HG02970 (cell line): Measurements from ENCODE around the gene NAV3.

Experiments used
- ATAC-seq: cut with Tn5 transposase; IDR thresholded peaks from one replicate; pipeline ENCODE4 v1.9.1; 2021; ENCODE audit warnings: mild to moderate bottlenecking, moderate library complexity, moderate number of reproducible peaks; ENCODE audit not compliant: unreplicated experiment, low FRiP score

The NAV3 gene

DNA sequence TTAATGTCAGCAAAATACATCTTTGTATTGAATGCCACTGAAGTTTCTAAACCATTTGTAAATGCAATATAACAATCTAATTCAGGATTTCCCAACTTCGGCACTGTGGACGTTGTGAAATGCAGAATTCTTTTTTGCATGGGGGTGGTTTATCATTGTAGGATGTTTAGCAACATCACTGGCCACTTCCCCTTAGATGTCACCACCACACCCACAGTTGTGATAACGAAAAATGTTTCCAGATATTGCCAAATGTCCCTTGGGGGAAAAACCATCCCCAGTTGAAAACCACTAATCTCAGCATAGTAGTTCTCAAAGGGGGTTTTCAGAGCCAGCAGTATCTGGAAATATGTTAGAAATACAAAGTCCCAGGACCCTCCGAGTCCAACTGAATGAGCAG is 203.3 kb downstream of the NAV3 start:
- ATAC-seq, result no peak

DNA sequence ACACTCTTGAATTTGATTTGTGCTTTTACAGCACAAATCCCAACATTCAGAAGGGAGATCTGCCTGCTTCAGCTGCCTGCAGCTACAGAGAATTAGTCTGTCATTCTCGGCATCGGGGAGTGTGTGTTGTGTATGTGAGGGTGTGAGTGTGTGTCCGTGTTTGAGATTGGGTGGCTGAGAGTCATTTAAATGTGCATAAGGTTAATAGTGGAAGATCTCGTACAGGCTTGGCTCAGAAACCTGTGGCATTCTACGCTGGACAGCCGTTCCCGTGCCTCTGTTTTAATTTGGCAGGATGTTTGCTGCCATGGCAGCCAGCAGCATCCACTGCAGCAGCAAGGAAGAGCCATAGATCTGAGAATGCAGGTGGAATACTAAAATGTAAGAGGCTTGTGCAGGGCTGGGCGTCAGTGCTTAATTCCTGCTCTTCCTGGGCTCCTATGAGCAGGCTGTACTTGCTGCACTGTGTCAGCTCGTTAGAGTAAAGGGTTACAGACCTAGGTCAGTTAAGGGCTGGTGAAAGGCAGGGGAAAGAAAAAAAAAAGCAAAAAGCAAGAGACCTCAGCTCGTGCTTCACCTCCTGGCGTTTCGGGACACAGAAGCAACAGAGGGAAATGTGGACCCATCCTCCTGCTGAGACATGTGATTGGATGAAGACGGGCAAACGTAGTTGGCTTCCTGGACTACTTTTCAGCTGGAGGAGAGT is 205.4 kb downstream of the NAV3 start:
- no peak for ATAC-seq

- ATAC-seq, result no peak
Measured at GRCh38 chr12:78036874-78037273, 206.2 kb downstream of the NAV3 start.

DNA sequence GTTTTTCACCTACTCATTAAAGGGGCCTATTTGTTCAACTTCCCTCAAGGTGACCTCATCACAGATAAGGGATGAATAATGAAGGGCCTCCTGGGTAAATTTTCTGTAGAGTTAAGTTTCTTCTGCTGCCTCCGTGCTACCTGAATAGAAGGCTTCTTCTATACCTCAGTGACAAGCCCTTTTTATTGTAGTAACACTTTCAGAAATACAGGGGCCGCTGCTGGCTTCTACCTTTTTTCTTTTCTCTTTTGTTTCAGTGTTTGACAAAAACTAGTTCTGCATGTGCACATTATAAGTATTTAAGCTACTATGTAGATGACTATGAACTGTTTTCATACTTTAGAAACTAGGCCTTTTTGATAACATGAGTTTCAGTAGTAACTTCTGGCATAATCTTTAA is 207.0 kb downstream of the NAV3 start:
- ATAC-seq, result no peak

DNA sequence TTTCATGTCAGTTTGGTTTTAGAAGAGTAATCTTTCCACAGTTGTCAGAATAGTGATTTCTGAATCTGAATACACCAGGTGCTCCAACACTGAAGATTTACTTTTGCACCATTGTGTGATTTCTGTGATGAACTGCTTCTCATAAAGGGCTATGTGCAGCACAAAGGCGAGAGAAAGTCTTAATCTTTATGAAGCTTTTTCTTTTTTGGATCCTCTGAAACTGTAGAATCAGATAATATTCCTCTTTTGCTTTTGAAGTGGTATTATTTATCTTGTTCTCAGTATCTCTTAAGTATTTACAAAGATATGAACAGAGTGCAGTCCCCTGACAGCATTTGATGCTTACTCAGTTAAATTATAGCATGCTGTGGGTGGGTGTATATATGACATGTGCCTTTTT is 207.8 kb downstream of the NAV3 start:
- ATAC-seq, result no peak

GRCh38 chr12:78038986-78039385 is 208.3 kb downstream of the NAV3 start:
- ATAC-seq, result no peak

- ATAC-seq, result no peak
Measured at GRCh38 chr12:78040111-78040510, 209.4 kb downstream of the NAV3 start.

- no peak for ATAC-seq
Measured at GRCh38 chr12:78050790-78051189, 220.1 kb downstream of the NAV3 start.

- no peak for ATAC-seq
Measured at GRCh38 chr12:78055545-78055944, 224.9 kb downstream of the NAV3 start.

GRCh38 chr12:78057075-78057474 is 226.4 kb downstream of the NAV3 start:
- no peak for ATAC-seq

DNA sequence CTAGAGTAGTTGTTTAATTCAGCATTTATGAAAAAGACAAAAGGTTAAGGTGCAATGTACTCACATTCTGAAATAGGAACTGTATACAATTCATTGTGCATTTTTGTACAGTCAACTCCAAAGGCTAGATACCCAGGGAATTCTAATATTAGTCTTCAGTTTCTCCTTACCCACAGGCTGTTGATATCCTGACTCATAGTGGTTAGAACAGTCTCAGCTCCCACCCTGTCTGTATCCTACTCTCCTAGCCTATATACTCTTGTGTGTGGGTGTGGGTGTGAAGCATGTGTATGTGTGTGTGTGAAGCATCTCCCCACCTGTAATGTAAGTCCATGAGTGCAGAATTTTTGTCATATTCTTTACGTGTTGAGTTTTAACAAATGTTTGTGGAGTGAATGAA is 229.5 kb downstream of the NAV3 start:
- ATAC-seq, result no peak

DNA sequence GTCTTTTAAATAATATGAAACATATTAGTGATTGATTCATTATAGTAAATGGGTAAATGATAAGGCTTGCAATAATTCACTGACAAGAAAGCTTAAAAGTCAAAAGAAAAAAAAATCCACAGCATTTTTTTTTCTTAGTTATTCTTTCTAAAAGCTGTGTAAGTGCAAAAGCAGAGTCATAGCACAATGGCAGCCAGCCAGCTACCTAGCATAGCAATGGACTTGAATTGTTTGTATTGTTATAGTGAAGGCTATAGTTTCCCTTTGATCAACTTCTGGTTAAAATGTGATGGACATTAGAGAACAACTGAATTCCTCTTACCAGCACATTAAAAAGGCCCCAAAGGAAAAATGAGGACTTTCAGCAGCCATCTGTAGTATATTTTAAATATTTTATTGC is 232.1 kb downstream of the NAV3 start:
- ATAC-seq, result no peak

GRCh38 chr12:78081590-78082314 is 251.1 kb downstream of the NAV3 start:
- no peak for ATAC-seq

DNA sequence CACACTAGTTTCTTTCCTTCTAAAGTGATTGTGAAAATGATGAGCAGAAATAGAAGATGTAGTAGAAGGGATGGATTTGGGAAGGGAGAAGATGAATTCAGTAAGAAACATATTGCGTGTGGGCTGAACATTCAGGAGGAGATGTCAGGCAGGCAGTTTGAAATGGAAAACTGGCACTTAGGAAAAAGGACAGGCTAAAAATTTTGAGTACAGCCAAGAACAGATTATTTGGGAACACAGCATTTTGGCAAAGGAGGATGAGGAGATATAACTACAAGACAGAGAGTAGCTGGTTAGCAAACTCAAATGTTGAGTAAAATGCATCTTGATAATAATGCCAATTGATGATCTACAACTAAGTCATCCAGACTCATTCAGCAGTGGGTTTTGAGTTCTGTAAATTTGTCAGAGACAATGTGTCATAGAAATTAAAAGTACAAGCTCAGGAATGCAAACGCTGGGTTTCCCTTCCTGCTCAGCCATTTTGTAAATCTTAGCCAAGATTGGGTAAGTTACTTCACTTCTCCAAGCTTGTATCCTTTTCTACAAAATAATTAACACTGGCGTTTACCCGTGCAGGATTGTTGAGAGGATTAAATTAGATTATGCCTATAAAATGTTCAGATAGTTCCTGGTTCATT is 255.0 kb downstream of the NAV3 start:
- no peak for ATAC-seq

GRCh38 chr12:78086553-78087362 is 256.1 kb downstream of the NAV3 start:
- no peak for ATAC-seq

DNA sequence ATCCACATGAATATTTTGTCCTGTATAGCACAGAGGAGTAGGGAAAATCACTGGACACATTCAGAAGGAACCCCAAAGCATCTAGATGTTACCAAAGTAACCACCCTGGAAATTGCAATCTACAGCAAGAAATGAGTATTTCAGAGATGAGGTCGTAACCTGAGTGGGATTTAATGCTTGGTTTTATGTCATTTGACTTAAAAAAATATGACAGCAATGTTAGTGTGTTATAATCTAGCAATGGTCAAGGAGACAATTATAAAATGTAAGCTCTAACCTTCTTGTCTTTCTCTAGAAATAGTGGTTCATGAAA is 256.6 kb downstream of the NAV3 start:
- ATAC-seq, result no peak

DNA sequence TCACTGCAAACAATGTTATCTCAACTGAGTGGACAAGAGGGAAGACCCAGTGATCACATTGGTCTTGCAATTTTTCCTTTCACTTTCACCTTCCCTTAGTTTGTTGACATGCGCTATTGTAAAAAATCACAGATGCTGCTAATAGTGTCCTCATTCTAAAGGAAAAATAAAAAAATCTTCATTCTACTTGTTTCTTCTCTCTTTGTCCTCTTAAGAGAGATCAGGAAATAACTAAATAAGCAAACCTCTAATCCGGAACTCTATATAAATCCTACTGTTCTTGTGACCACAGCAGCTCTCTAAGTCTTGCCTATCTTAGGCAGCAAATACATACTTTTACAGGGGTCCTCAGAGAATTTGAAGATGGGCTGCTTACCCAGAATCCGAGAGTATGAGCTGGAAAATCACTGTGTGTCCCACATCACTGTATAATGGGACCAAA is 257.7 kb downstream of the NAV3 start:
- ATAC-seq, result no peak

- no peak for ATAC-seq
Measured at GRCh38 chr12:78090266-78090665, 259.6 kb downstream of the NAV3 start.

- no peak for ATAC-seq
Measured at GRCh38 chr12:78095623-78096022, 264.9 kb downstream of the NAV3 start.

GRCh38 chr12:78096909-78097597 is 266.4 kb downstream of the NAV3 start:
- no peak for ATAC-seq
